ENCODE results near the gene GTF2IRD1.

- TF ChIP-seq POLR2A (IDR thresholded peaks at IDR 0.05; ENCODE audit: low read depth, low read length) (no peak), POLR2AphosphoS5 (IDR thresholded peaks at IDR 0.05; ENCODE audit: low read depth, low read length) (no peak), TAF1 (IDR thresholded peaks at IDR 0.05; ENCODE audit: low read depth, low read length) (no peak), SPI1 (IDR thresholded peaks at IDR 0.05; ENCODE audit: low read depth, low read length) (no peak), POU2F2 (IDR thresholded peaks at IDR 0.05; ENCODE audit: low read depth, low read length) (no peak)
Measured at GRCh38 chr7:74420006-74420405, 33.7 kb upstream of the GTF2IRD1 start.

Measured in GM12891 (cell line).